ENCODE data around the gene WLS.

The WLS gene

DNA sequence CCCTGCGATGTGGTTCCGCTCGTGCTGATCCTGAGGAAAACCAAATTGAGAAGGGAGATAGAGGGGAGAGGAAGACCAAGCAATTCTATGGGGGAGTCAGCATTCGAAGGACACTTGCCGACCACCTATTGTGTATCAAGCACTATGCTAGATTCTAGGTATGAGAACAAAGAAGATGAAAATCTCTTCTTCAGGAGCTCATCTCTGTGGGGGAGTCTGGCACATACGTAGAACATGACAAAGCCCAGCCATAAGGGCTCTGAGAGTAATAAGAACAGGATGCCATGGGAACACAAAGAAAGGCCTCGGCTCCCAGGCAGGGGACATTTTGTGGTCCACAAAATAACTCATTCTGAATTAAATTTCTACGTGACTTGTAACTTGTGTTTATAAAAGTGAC is 83.7 kb downstream of the WLS start:
- no peaks in the 10 kb centered on the region for H3K9me2 ChIP-seq (replicated peaks; ENCODE audit: insufficient read depth, low read length)
- H3K4me2 ChIP-seq (ENCODE audit: low read depth, low read length), result no peak overlapping the region
- H3K27ac ChIP-seq (ENCODE audit: low read length), result no peak overlapping the region
- H3K27me3 ChIP-seq (replicated peaks; ENCODE audit: insufficient read depth, low read length), result no peaks in the 10 kb centered on the region
- no peak overlapping the region for H2AFZ ChIP-seq (ENCODE audit: low read length)
- H3K36me3 ChIP-seq (replicated peaks; ENCODE audit: insufficient read depth, low read length), result no peaks in the 10 kb centered on the region
- H3K9ac ChIP-seq (ENCODE audit: low read length), result no peak overlapping the region
- H4K20me1 ChIP-seq (ENCODE audit: insufficient read depth, low read length), result no peaks in the 10 kb centered on the region
- H3F3A ChIP-seq (ENCODE audit: insufficient read depth, low read length), result no peaks in the 10 kb centered on the region
- H3K4me1 ChIP-seq (ENCODE audit: low read length), result no peaks in the 10 kb centered on the region
- no peaks in the 10 kb centered on the region for H3K9me3 ChIP-seq (replicated peaks; ENCODE audit: insufficient read depth, low read length)
- DNase-seq, result no peak
- H3K79me2 ChIP-seq (ENCODE audit: low read length), result no peaks in the 10 kb centered on the region
- TF ChIP-seq, protein P1, sequence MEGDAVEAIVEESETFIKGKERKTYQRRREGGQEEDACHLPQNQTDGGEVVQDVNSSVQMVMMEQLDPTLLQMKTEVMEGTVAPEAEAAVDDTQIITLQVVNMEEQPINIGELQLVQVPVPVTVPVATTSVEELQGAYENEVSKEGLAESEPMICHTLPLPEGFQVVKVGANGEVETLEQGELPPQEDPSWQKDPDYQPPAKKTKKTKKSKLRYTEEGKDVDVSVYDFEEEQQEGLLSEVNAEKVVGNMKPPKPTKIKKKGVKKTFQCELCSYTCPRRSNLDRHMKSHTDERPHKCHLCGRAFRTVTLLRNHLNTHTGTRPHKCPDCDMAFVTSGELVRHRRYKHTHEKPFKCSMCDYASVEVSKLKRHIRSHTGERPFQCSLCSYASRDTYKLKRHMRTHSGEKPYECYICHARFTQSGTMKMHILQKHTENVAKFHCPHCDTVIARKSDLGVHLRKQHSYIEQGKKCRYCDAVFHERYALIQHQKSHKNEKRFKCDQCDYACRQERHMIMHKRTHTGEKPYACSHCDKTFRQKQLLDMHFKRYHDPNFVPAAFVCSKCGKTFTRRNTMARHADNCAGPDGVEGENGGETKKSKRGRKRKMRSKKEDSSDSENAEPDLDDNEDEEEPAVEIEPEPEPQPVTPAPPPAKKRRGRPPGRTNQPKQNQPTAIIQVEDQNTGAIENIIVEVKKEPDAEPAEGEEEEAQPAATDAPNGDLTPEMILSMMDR (IDR thresholded peaks at IDR 0.05; ENCODE audit: low read length), result no peak
- TF ChIP-seq EZH2 (optimal IDR thresholded peaks at IDR 0.05; ENCODE audit: low read depth, low read length), result no peak
- TF ChIP-seq EZH2phosphoT487 (IDR thresholded peaks at IDR 0.05; ENCODE audit: low read length), result no peak
- H3K4me3 ChIP-seq (ENCODE audit: low read length), result no peak overlapping the region

- no peak overlapping the region for H3K27ac ChIP-seq (ENCODE audit: low read length)
- H3F3A ChIP-seq (ENCODE audit: insufficient read depth, low read length), result no peaks in the 10 kb centered on the region
- H3K4me1 ChIP-seq (ENCODE audit: low read length), result no peaks in the 10 kb centered on the region
- no peak for DNase-seq
- H3K9me3 ChIP-seq (replicated peaks; ENCODE audit: insufficient read depth, low read length), result no peaks in the 10 kb centered on the region
- H3K36me3 ChIP-seq (replicated peaks; ENCODE audit: insufficient read depth, low read length), result no peaks in the 10 kb centered on the region
- H3K27me3 ChIP-seq (replicated peaks; ENCODE audit: insufficient read depth, low read length), result no peaks in the 10 kb centered on the region
- H3K9ac ChIP-seq (ENCODE audit: low read length), result no peak overlapping the region
- no peaks in the 10 kb centered on the region for H3K79me2 ChIP-seq (ENCODE audit: low read length)
- H3K4me2 ChIP-seq (ENCODE audit: low read depth, low read length), result no peak overlapping the region
- no peaks in the 10 kb centered on the region for H3K9me2 ChIP-seq (replicated peaks; ENCODE audit: insufficient read depth, low read length)
- no peak overlapping the region for H2AFZ ChIP-seq (ENCODE audit: low read length)
- TF ChIP-seq EZH2 (optimal IDR thresholded peaks at IDR 0.05; ENCODE audit: low read depth, low read length) (no peak), EZH2phosphoT487 (IDR thresholded peaks at IDR 0.05; ENCODE audit: low read length) (no peak)
- TF ChIP-seq, protein P1 (IDR thresholded peaks at IDR 0.05; ENCODE audit: low read length), result no peak
- H4K20me1 ChIP-seq (ENCODE audit: insufficient read depth, low read length), result no peaks in the 10 kb centered on the region
- H3K4me3 ChIP-seq (ENCODE audit: low read length), result no peak overlapping the region
Observed at GRCh38 chr1:68147534-68148171, 84.7 kb downstream of the WLS start.

DNA sequence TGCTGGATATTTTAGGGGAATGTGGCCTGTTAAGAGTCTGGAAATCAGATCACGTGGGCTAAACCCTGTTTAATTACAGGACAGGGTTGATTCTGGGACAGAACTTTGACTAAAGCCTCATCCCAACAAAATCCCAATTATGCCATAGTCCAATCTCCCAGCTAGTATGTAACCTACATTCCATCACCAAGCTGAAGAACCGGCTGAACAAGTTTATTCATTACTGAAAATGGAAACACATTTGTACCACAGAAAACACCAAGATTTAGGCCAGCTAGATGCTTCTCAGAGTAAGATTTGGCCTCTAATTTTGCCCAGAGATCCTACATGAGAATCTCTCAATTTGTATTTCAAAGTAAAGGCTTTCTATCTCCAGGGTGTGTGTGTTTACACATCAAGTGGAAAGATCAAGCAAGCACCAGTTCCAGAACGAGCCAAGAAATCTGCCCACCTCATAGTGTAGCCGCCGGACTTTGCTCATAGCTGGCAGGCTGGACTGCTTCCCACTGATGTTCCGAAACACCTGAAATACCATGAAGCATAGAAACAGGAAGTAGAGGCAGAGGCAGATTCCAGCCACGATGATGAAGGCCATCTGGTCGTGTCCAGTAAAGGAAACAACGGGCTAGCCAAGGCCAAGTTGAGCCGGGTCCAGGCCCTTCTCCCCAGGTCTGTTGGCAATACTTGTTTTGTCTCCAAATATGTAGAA is 86.8 kb downstream of the WLS start:
- Histone ChIP-seq H3K4me2 (ENCODE audit: low read depth, low read length) (no peak overlapping the region), H3K9ac (ENCODE audit: low read length) (no peak overlapping the region), H3K9me3 (replicated peaks; ENCODE audit: insufficient read depth, low read length) (no peaks in the 10 kb centered on the region), H4K20me1 (ENCODE audit: insufficient read depth, low read length) (no peaks in the 10 kb centered on the region), H2AFZ (ENCODE audit: low read length) (no peak overlapping the region), H3K27ac (ENCODE audit: low read length) (no peak overlapping the region; the same call in 1 of the 2 replicates), H3K4me3 (ENCODE audit: low read length) (no peak overlapping the region), H3K4me1 (ENCODE audit: low read length) (no peaks in the 10 kb centered on the region), H3K27me3 (replicated peaks; ENCODE audit: insufficient read depth, low read length) (no peaks in the 10 kb centered on the region), H3F3A (ENCODE audit: insufficient read depth, low read length) (no peaks in the 10 kb centered on the region), H3K36me3 (replicated peaks; ENCODE audit: insufficient read depth, low read length) (no peaks in the 10 kb centered on the region), H3K79me2 (ENCODE audit: low read length) (no peaks in the 10 kb centered on the region), H3K9me2 (replicated peaks; ENCODE audit: insufficient read depth, low read length) (no peaks in the 10 kb centered on the region)
- no peak for DNase-seq
- TF ChIP-seq, protein P1 (IDR thresholded peaks at IDR 0.05; ENCODE audit: low read length), result no peak
- TF ChIP-seq EZH2phosphoT487 (IDR thresholded peaks at IDR 0.05; ENCODE audit: low read length), result no peak
- no peak for TF ChIP-seq EZH2 (optimal IDR thresholded peaks at IDR 0.05; ENCODE audit: low read depth, low read length)
